K562 (cell line): ENCODE results near the gene EXOC4. TPM values are rescaled to one million over a fixed set of nuclear protein-coding genes. Genes with fewer than 3 reads are reported as not detected.

ENCODE experiments used
- ARID1B ChIP-seq: fragments of 450-650 bp; IDR thresholded peaks from 2 replicates; pipeline ENCODE4 v1.6.1; 2016; ENCODE audit warnings: antibody characterized with exemption, mild to moderate bottlenecking, inconsistent platforms
- CTBP1 ChIP-seq: fragments of 450-650 bp; IDR thresholded peaks from 2 replicates; pipeline ENCODE4 v1.6.1; 2016; ENCODE audit warnings: borderline replicate concordance
- FOXJ3 ChIP-seq: sonication (generic); formaldehyde crosslinking; IDR thresholded peaks from 2 replicates; pipeline ENCODE4 v1.4.0; 2020; ENCODE audit warnings: mild to moderate bottlenecking, missing genetic modification reagents
- MEIS2 ChIP-seq: fragments of 450-650 bp; IDR thresholded peaks from 2 replicates; pipeline ENCODE4 v1.6.1; 2014; ENCODE audit warnings: mild to moderate bottlenecking; ENCODE audit not compliant: partially characterized antibody
- MYC ChIP-seq, 2 experiments: fragments of 250-450 bp in 1 of 2; sonication (Bioruptor Pico) in 1 of 2; IDR thresholded peaks; 2 replicates each; pipeline versions ENCODE4 v1.5.1 to v1.6.1; 2012 to 2021; ENCODE audit warnings: low read depth in 2 of 2, borderline replicate concordance in 1 of 2, improper control_type of control experiment in 1 of 2, low read length in 1 of 2, mild to moderate bottlenecking in 1 of 2, moderate library complexity in 1 of 2
- NBN ChIP-seq: fragments of 450-650 bp; IDR thresholded peaks from 2 replicates; pipeline ENCODE4 v1.6.1; 2016; ENCODE audit warnings: low read depth, mild to moderate bottlenecking
- PHB ChIP-seq: fragments of 250-450 bp; sonication (Bioruptor Pico); IDR thresholded peaks from 2 replicates; pipeline ENCODE4 v1.5.0; 2021
- PHTF2 ChIP-seq: fragments of 250-450 bp; sonication (Bioruptor Pico); IDR thresholded peaks from 2 replicates; pipeline ENCODE4 v1.5.0; 2021; ENCODE audit warnings: mild to moderate bottlenecking
- RBM34 ChIP-seq: fragments of 200-400 bp; formaldehyde crosslinking; IDR thresholded peaks from 2 replicates; pipeline ENCODE4 v1.6.1; 2018; ENCODE audit warnings: low read length, borderline replicate concordance; ENCODE audit not compliant: insufficient read depth
- SIX5 ChIP-seq, 2 experiments: IDR thresholded peaks; 2 replicates each; pipeline ENCODE4 v1.6.1; 2011; ENCODE audit warnings: low read length in 2 of 2, borderline replicate concordance in 1 of 2, low read depth in 1 of 2, mild to moderate bottlenecking in 1 of 2, moderate library complexity in 1 of 2; ENCODE audit not compliant: insufficient read depth in 1 of 2
- SREBF1 ChIP-seq: fragments of 150-350 bp; IDR thresholded peaks from 2 replicates; pipeline ENCODE4 v1.6.1; 2014; ENCODE audit warnings: antibody characterized with exemption, low read depth, low read length, borderline replicate concordance
- TBL1XR1 ChIP-seq, 2 experiments: IDR thresholded peaks; 2 replicates each; pipeline ENCODE4 v1.6.1; 2012; ENCODE audit warnings: improper control_type of control experiment in 2 of 2, low read length in 2 of 2, mild to moderate bottlenecking in 1 of 2
- XRCC5 ChIP-seq: fragments of 200-400 bp; formaldehyde crosslinking; IDR thresholded peaks from 2 replicates; pipeline ENCODE4 v1.6.1; 2017; ENCODE audit warnings: low read depth, mild to moderate bottlenecking, low read length
- ZBTB1 ChIP-seq: sonication (generic); formaldehyde crosslinking; IDR thresholded peaks from 2 replicates; pipeline ENCODE4 v1.8.1; 2023; ENCODE audit warnings: missing genetic modification reagents, low read depth, mild to moderate bottlenecking, borderline replicate concordance
- ZKSCAN3 ChIP-seq: fragments of 250-450 bp; sonication (Bioruptor Pico); IDR thresholded peaks from 2 replicates; pipeline ENCODE4 v1.4.0; 2020
- ZNF224 ChIP-seq: sonication (generic); formaldehyde crosslinking; IDR thresholded peaks from 2 replicates; pipeline ENCODE4 v1.8.0; 2022; ENCODE audit warnings: mild to moderate bottlenecking, missing genetic modification reagents
- polyA plus RNA-seq, 8 experiments: library from polyadenylated mRNA; depleted of rRNA in 4 of 8; stranded (reverse) in 5 of 8; unstranded in 3 of 8; fragments of >200 nt; fragmentation: Nextera tagmentation in 2 of 8; fragmentation: Illumina TruSeq in 1 of 8; extraction: Ambion mirVana in 2 of 8; extraction: Trizol in 1 of 8; gene quantifications; 2 replicates each; pipeline versions ENCODE4 v1.2.1 to v1.2.3, GENCODE V29; 2011 to 2014; ENCODE audit warnings: inconsistent platforms in 1 of 8, missing spikeins in 1 of 8
- total RNA-seq, 7 experiments: library from RNA; depleted of rRNA in 6 of 7; stranded (reverse); fragments of >200 nt in 6 of 7; fragmentation: Illumina TruSeq in 2 of 7; extraction: Trizol in 2 of 7; gene quantifications; 2 replicates each; pipeline versions ENCODE4 v1.2.1 to v1.2.3, GENCODE V29; 2011 to 2021; ENCODE audit warnings: low replicate concordance in 1 of 7
- TF ChIP-seq, protein P1 (sequence below), 2 experiments: IDR thresholded peaks in 1 of 2; conservative IDR thresholded peaks in 1 of 2; 2 replicates each; pipeline ENCODE4 v1.6.1; 2016; ENCODE audit warnings: low read depth in 2 of 2, mild to moderate bottlenecking in 1 of 2, missing compliant biosample characterization in 1 of 2, missing genetic modification characterization in 1 of 2, moderate library complexity in 1 of 2
- TF ChIP-seq, protein P2 (sequence below): sonication (generic); formaldehyde crosslinking; IDR thresholded peaks from 2 replicates; pipeline ENCODE4 v1.9.0; 2022; ENCODE audit warnings: mild to moderate bottlenecking, missing genetic modification reagents
- TF ChIP-seq, protein P3 (sequence below): fragments of 250-450 bp; sonication (Bioruptor Pico); IDR thresholded peaks from 2 replicates; pipeline ENCODE4 v1.4.0; 2020; ENCODE audit warnings: mild to moderate bottlenecking, moderate library complexity
- TF ChIP-seq, protein P4 (sequence below): IDR thresholded peaks from 2 replicates; pipeline ENCODE4 v1.6.1; 2014; ENCODE audit warnings: antibody characterized with exemption

The EXOC4 gene
- total and polyA plus RNA-seq, 9 of the 15 experiments (the other 6 are each of a cell fraction or from before 2014, with no cell fraction given): 18.5 to 73.1 (median 46.6) TPM

DNA sequence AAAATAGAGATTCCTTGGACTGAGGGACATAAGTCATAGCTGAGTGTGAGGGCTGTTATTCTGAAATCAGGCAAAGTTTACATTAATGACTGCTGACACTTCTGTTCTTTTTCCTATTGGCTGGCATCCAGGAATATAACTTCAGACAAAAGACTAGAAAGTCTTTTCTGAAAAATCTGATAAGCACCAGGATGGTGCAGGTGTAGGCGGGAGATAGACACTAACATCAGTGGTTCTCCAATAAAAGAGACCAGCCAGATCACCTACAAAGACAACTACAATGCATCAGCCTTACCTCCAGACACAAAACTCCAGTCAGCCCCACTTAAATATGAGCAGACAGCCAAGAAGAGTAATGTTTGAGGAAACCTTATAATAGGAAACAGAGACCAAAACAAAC is 705.9 kb downstream of the EXOC4 start (continued):
- TF ChIP-seq, protein P1, sequence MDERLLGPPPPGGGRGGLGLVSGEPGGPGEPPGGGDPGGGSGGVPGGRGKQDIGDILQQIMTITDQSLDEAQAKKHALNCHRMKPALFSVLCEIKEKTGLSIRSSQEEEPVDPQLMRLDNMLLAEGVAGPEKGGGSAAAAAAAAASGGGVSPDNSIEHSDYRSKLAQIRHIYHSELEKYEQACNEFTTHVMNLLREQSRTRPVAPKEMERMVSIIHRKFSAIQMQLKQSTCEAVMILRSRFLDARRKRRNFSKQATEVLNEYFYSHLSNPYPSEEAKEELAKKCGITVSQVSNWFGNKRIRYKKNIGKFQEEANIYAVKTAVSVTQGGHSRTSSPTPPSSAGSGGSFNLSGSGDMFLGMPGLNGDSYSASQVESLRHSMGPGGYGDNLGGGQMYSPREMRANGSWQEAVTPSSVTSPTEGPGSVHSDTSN (CRISPR knock-in tag; IDR thresholded peaks at IDR 0.05; ENCODE audit: low read depth): no peak
- TF ChIP-seq, protein P1 (tag; conservative IDR thresholded peaks at IDR 0.05; ENCODE audit: low read depth): no peak
- peak; percentile 34; the same call in 1 of the 2 replicates for TF ChIP-seq CTBP1
- no peak for TF ChIP-seq ZBTB1 (CRISPR knock-in tag)
- no peak for TF ChIP-seq PHB (CRISPR knock-in tag)
- TF ChIP-seq MYC (IDR thresholded peaks at IDR 0.05; ENCODE audit: low read depth, low read length): no peak
- TF ChIP-seq MYC (CRISPR knock-in tag; IDR thresholded peaks at IDR 0.05; ENCODE audit: borderline replicate concordance, low read depth): no peak
- TF ChIP-seq, protein P2, sequence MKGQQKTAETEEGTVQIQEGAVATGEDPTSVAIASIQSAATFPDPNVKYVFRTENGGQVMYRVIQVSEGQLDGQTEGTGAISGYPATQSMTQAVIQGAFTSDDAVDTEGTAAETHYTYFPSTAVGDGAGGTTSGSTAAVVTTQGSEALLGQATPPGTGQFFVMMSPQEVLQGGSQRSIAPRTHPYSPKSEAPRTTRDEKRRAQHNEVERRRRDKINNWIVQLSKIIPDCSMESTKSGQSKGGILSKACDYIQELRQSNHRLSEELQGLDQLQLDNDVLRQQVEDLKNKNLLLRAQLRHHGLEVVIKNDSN: no peak
- TF ChIP-seq ZNF224 (CRISPR knock-in tag): no peak
- no peak for TF ChIP-seq RBM34
- TF ChIP-seq SIX5 (IDR thresholded peaks at IDR 0.05; ENCODE audit: borderline replicate concordance in 1 of 2, insufficient read depth in 1 of 2, low read depth in 1 of 2, low read length in 2 of 2): no peak
- TF ChIP-seq ARID1B: peak; percentile 64
- TF ChIP-seq, protein P3, sequence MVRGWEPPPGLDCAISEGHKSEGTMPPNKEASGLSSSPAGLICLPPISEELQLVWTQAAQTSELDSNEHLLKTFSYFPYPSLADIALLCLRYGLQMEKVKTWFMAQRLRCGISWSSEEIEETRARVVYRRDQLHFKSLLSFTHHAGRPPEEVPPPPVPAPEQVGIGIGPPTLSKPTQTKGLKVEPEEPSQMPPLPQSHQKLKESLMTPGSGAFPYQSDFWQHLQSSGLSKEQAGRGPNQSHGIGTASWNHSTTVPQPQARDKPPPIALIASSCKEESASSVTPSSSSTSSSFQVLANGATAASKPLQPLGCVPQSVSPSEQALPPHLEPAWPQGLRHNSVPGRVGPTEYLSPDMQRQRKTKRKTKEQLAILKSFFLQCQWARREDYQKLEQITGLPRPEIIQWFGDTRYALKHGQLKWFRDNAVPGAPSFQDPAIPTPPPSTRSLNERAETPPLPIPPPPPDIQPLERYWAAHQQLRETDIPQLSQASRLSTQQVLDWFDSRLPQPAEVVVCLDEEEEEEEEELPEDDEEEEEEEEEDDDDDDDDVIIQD: no peak
- no peak for TF ChIP-seq TBL1XR1 (IDR thresholded peaks at IDR 0.05; ENCODE audit: low read length in 2 of 2)
- no peak for TF ChIP-seq ZKSCAN3
- no peak for TF ChIP-seq XRCC5
- TF ChIP-seq FOXJ3 (CRISPR knock-in tag): no peak
- TF ChIP-seq NBN: no peak
- TF ChIP-seq MEIS2: peak; percentile 24
- TF ChIP-seq PHTF2 (CRISPR knock-in tag): no peak
- TF ChIP-seq, protein P4, sequence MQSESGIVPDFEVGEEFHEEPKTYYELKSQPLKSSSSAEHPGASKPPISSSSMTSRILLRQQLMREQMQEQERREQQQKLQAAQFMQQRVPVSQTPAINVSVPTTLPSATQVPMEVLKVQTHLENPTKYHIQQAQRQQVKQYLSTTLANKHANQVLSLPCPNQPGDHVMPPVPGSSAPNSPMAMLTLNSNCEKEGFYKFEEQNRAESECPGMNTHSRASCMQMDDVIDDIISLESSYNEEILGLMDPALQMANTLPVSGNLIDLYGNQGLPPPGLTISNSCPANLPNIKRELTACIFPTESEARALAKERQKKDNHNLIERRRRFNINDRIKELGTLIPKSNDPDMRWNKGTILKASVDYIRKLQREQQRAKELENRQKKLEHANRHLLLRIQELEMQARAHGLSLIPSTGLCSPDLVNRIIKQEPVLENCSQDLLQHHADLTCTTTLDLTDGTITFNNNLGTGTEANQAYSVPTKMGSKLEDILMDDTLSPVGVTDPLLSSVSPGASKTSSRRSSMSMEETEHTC: no peak
- TF ChIP-seq SREBF1: no peak
